ENCODE data around the gene TMPRSS9.
"Not testable (repeated sequence)": the region's sequence is repeated elsewhere in the genome, so short reads cannot be mapped to it uniquely, and the experiment has no call there.

Gene TMPRSS9

GRCh38 chr19:2460245-2460644, 100.2 kb downstream of the TMPRSS9 start:
- no peak for DNase-seq (ENCODE audit: low read depth in 2 of 2)

GRCh38 chr19:2461751-2462634, 101.9 kb downstream of the TMPRSS9 start:
- DNase-seq (ENCODE audit: low read depth in 2 of 2): peak in 1 of 2 donors; percentile 49

DNA sequence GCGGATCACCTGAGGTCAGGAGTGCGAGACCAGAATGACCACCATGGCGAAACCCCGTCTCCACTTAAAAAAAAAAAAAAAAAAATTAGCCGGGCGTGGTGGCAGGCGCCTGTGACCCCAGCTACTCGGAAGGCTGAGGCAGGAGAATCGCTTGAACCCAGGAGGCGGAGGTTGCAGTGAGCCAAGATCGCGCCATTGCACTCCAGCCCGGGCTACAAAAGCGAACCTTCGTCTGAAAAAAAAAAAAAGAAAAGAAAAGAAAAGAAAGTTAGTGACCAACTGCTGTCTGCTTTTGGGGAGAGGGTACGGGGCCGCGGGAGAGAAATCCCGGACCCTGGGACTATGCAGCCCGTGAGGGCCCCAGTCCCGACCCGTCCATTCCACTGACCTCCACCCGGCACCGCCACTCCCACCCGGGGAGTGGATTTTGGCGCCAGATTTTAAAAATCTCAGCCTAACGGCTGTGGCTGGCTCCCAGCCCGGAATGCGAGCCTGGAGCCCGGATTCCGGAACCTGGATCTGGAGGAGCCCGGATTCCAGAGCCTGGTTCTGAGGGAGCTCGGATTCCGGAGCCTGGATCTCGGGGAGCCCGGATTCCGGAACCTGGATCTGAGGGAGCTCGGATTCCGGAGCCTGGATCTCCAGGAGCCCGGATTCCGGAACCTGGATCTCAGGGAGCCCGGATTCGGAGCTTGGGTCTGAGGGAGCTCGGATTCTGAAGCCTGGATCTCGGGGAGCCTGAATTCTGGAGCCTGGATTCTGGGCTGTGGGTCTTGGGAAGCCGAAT, 102.8 kb downstream of the TMPRSS9 start:
- no peak for DNase-seq (ENCODE audit: low read depth in 2 of 2)

DNA sequence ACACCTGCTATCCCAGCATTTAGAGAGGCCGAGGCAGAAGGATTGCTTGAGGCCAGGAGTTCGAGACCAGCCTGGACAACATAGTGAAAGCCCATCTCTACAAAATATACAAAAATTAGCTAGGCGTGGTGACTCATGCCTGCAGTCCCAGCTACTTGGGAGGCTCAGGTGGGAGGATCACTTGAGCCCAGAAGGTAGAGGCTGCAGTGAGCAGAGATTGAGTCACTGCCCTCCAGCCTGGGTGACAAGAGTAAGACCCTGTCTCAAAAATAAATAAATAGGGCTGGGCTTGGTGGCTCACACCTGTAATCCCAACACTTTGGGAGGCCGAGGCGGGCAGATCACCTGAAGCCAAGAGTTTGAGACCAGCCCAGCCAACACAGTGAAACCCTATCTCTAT, 103.6 kb downstream of the TMPRSS9 start:
- DNase-seq (ENCODE audit: low read depth in 2 of 2): not testable (repeated sequence)

DNA sequence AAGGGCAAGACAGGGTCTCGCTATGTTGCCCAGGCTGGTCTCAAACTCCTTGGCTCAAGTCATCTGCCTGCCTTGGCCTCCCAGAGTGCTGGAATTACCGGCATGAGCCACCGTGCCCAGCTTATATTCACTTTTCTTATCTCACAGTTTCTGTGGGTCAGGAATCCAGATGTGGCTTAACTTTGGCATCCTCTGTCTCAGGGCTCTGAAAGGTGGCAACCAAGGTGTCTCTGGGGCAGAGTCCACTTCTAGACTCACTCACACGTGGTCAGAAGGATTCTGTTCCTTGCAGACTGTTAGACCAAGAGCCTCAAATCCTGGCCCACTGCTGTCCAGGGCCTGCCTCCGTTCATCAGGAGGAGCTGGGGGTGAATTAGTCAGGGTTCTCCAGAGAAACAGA, 104.3 kb downstream of the TMPRSS9 start:
- DNase-seq (ENCODE audit: low read depth in 2 of 2): no peak

DNA sequence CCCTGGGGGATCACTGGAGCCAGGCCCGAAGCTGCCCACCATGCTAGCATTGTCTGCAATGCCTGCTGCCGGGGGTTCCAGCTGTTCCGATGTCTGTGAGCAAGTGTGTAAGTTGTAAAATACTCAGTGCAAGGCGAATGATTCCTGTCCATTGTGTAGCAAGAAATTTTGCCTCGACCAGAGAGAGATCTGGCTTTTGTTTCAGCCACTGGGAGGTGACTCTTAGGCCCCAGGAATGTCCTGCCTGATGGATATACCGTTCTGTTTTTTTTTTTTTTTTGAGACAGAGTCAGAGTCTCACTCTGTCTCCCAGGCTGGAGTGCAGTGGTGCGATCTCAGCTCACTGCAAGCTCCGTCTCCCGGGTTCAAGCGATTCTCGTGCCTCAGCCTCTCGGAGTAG, 108.5 kb downstream of the TMPRSS9 start:
- DNase-seq (ENCODE audit: low read depth in 2 of 2): no peak

DNA sequence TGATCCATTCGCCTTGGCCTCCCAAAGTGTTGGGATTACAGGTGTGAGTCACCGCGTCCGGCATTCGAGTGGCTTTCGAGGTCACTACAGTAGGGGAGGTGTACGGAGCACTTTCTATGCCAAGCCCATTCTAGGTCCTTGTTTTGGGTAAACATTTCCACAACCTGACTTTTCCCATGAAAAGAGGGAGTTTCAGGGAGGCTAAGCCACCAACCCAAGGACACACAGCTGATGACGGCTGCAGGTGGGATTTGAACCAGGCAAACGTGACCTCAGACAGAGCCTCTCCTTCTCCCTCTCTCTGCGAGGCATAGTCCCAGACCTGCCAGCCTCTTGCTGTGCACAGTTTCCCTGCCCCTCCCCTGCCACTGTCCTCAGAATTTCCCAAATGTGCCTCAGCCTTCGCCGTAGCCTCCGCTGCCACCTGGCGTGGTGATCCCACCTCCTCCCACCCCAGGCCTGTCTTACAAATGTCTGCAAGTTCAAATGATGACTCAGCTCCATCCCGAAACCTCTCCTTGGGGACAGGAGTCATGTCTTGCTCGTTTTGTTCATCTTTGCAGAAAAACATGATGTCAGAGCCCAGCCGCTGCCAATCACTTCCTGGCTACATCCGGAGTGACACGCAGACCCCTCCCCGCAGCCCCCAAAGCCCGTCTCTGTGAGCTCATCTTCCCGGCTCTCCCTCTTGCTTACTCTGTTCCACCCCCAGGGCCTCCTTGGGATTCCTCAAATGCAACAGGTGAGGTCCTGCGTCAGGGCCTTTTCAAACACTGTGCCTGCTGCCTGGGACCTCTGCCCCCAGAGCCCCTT, 109.2 kb downstream of the TMPRSS9 start:
- no peak for DNase-seq (ENCODE audit: low read depth in 2 of 2)

DNA sequence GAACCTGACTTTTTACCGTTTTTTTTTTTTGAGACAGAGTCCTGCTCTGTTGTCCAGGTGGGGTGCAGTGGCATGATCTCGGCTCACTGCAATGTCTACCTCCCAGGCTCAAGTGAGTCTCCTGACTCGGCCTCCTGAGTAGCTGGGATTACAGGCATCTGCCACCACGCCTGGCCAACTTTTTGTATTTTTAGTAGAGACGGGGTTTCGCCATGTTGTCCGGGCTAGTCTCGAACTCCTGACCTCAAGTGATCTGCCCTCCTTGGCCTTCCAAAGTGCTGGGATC, 109.8 kb downstream of the TMPRSS9 start:
- DNase-seq (ENCODE audit: low read depth in 2 of 2): not testable (repeated sequence)

GRCh38 chr19:2474232-2475017, 114.4 kb downstream of the TMPRSS9 start:
- DNase-seq (ENCODE audit: low read depth in 2 of 2): peak; percentile 65 to 90

DNA sequence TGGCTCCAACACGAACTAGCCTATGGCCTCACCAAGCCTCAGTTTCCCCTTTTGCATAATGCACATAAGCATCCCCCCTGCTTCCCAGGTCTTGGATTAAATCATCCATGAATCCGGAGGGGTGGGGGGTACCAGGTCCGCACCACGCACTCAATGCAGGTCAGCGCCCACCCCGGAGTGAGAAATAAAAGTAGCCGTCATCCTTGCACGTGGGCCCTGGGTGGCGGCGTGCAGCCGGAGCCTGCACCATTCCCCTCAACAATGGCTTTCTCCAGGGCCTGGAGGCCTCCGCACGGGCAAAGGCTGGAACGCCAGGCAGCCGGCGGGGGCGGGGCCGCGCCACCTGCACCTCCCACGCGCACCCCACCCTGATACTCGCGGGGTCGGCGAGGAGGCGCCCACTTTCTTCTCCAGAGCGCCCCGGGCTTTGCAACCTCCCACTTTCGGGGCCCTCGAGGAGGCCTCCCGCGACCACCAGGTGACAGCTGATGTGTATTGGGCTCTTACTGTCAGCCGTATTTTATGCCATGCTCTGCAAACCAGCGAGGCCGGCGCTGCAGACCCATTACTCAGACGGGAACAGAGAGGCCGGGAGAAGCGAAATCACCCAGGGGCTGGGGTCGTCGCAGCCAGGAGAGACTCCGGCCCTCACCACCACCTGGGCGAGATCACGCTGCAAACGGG, 115.1 kb downstream of the TMPRSS9 start:
- no peak for DNase-seq (ENCODE audit: low read depth in 2 of 2)

Measured in stimulated activated CD4-positive, alpha-beta T cell treated with anti-CD3 and anti-CD28 coated beads, Interleukin-1b, Interleukin-23, amount 100 ng/mL, for 1 hour (primary cell).